Colonic mucosa (tissue), 4 donors: ENCODE results near the gene YIPF4. TPM values are rescaled to one million over a fixed set of nuclear protein-coding genes. Genes with fewer than 3 reads are reported as not detected.
"Not testable (repeated sequence)": the region's sequence is repeated elsewhere in the genome, so short reads cannot be mapped to it uniquely, and the experiment has no call there.

Experiments
- DNase-seq: peaks from one replicate; pipeline ENCODE4 v3.0.0-alpha.2; 2020
- H3K27ac ChIP-seq: fragments of 200-600 bp; one replicate; pipeline ENCODE4 v1.8.0; 2021
- H3K27me3 ChIP-seq: fragments of 200-600 bp; one replicate; pipeline ENCODE4 v1.8.0; 2021
- H3K36me3 ChIP-seq: fragments of 200-600 bp; one replicate; pipeline ENCODE4 v1.8.0; 2021
- H3K4me1 ChIP-seq: fragments of 200-600 bp; one replicate; pipeline ENCODE4 v1.8.0; 2021; ENCODE audit warnings: mild to moderate bottlenecking
- H3K4me3 ChIP-seq: fragments of 200-600 bp; one replicate; pipeline ENCODE4 v1.8.0; 2021
- H3K9ac ChIP-seq, 2 donors: one replicate each; pipeline ENCODE4 v1.7.0; 2013; ENCODE audit warnings: control low read depth in 2 of 2, low read depth in 2 of 2, low read length in 2 of 2
- H3K9me3 ChIP-seq: fragments of 200-600 bp; one replicate; pipeline ENCODE4 v1.8.0; 2021
- CTCF ChIP-seq: fragments of 200-600 bp; IDR thresholded peaks from one replicate; pipeline ENCODE4 v1.8.0; 2022; ENCODE audit warnings: antibody characterized with exemption, mild to moderate bottlenecking
- intact Hi-C: fragments of 100-400 bp; cut with DNase I; formaldehyde crosslinking; loops from one replicate; pipeline ENCODE4 v1.14.1; 2022
- total RNA-seq, 2 donors: library from RNA; stranded (reverse); fragmentation: NEBNext Ultra II Directional in 1 of 2; extraction: Animal tissue kit (Norgen Biotek cat#: 25700) in 1 of 2; gene quantifications; one replicate each; pipeline ENCODE4 v1.2.1, GENCODE V29; 2021
- donor health status: healthy.
- donor health status: DM: no; HTN: no; CAD: no.
- donor health status: DM: no; HTN: no; CAD: no.

YIPF4 gene
- total RNA-seq, 2 donors from 2014 or later: 47.3 to 82.8 TPM

GRCh38 chr2:32363597-32363996, 85.9 kb downstream of the YIPF4 start:
- no peak for TF ChIP-seq CTCF
- Histone ChIP-seq H3K4me3 (no peak overlapping the region), H3K36me3 (no peaks in the 10 kb centered on the region), H3K9me3 (no peaks in the 10 kb centered on the region), H3K27ac (no peak overlapping the region), H3K9ac (no peak overlapping the region), H3K4me1 (no peaks in the 10 kb centered on the region), H3K27me3 (no peaks in the 10 kb centered on the region)
- DNase-seq: no peak
- intact Hi-C loops: no loop called here

GRCh38 chr2:32364290-32364689, 86.6 kb downstream of the YIPF4 start:
- H3K4me1 ChIP-seq, H3K27ac ChIP-seq, H3K27me3 ChIP-seq, H3K9ac ChIP-seq, H3K4me3 ChIP-seq, H3K9me3 ChIP-seq, intact Hi-C loops, DNase-seq, H3K36me3 ChIP-seq: not testable (repeated sequence)

- H3K27ac ChIP-seq, H3K36me3 ChIP-seq, H3K4me1 ChIP-seq, H3K27me3 ChIP-seq, intact Hi-C loops, H3K9ac ChIP-seq, DNase-seq, H3K9me3 ChIP-seq, H3K4me3 ChIP-seq: not testable (repeated sequence)
Measured at GRCh38 chr2:32365679-32366078, 88.0 kb downstream of the YIPF4 start.

Other genes starting within 250 kb of the YIPF4 start
- gene DPY30, start 238.1 kb upstream of the YIPF4 start, total RNA-seq: 10 to 100 TPM; 57.1 to 61.8 TPM
- 10 to 100 TPM; 15.9 to 18.6 TPM for gene SPAST, start 214.3 kb upstream of the YIPF4 start, total RNA-seq
- 10 to 100 TPM; 17.9 to 23.4 TPM for gene SLC30A6, start 112.0 kb upstream of the YIPF4 start, total RNA-seq
- gene NLRC4, start 13.0 kb upstream of the YIPF4 start, total RNA-seq: under 1 TPM; 0.22 to 0.74 TPM
- 10 to 100 TPM; 74.6 to 93.1 TPM for gene BIRC6, start 79.1 kb downstream of the YIPF4 start, total RNA-seq